Upper lobe of left lung (tissue), 6 donors: Measurements from ENCODE around the gene HEXIM2. TPM values are rescaled to one million over a fixed set of nuclear protein-coding genes. Genes with fewer than 3 reads are reported as not detected.
"Not testable (repeated sequence)": the region's sequence is repeated elsewhere in the genome, so short reads cannot be mapped to it uniquely, and the experiment has no call there.

Experiments used
- ATAC-seq, 2 donors: fragments of 200-7000 bp; cut with Tn5 transposase; one replicate each; pipeline ENCODE4 v1.9.1; 2022; ENCODE audit warnings: mild to moderate bottlenecking in 2 of 2, moderate library complexity in 2 of 2; ENCODE audit not compliant: low FRiP score in 2 of 2
- DNase-seq, 2 donors: peaks; one replicate each; pipeline ENCODE4 v3.0.0-alpha.2; 2019 to 2020
- H3K27ac ChIP-seq, 4 donors: fragments of 200-600 bp; sonication (generic); one replicate each; pipeline ENCODE4 v1.5.1; 2016 to 2019
- H3K27me3 ChIP-seq, 4 donors: fragments of 200-600 bp; sonication (generic); one replicate each; pipeline ENCODE4 v1.5.1; 2017 to 2019
- H3K36me3 ChIP-seq, 4 donors: fragments of 200-600 bp; sonication (generic); one replicate each; pipeline ENCODE4 v1.5.1; 2016 to 2019
- H3K4me1 ChIP-seq, 4 donors: fragments of 200-600 bp; sonication (generic); one replicate each; pipeline ENCODE4 v1.5.1; 2018 to 2019
- H3K4me3 ChIP-seq, 4 donors: fragments of 200-600 bp; sonication (generic); one replicate each; pipeline ENCODE4 v1.5.1; 2017 to 2019; ENCODE audit warnings: mild to moderate bottlenecking in 2 of 4, moderate library complexity in 1 of 4
- H3K9me3 ChIP-seq, 4 donors: fragments of 200-600 bp; sonication (generic); one replicate each; pipeline ENCODE4 v1.5.1; 2018 to 2019
- EP300 ChIP-seq, 4 donors: sonication (generic); formaldehyde crosslinking; IDR thresholded peaks; one replicate each; pipeline ENCODE4 v1.5.1; 2017; ENCODE audit warnings: antibody characterized with exemption in 4 of 4, control low read depth in 2 of 4
- POLR2A ChIP-seq, 4 donors: fragments of 450-650 bp; IDR thresholded peaks; one replicate each; pipeline ENCODE4 v1.5.1; 2016 to 2017; ENCODE audit warnings: antibody characterized with exemption in 4 of 4, mild to moderate bottlenecking in 2 of 4
- POLR2AphosphoS5 ChIP-seq, 2 donors: sonication (generic); formaldehyde crosslinking; IDR thresholded peaks; one replicate each; pipeline ENCODE4 v1.5.1; 2017; ENCODE audit warnings: antibody characterized with exemption in 2 of 2
- WGBS, 2 donors: methylation state at CpG; one replicate each; pipeline ENCODE4 v1.1.5; 2017 to 2018; 5-methylcytosine and 5-hydroxymethylcytosine counted together
- small RNA-seq, 4 donors: library from RNA; depleted of rRNA; stranded (forward); fragments of <200 nt; gene quantifications; one replicate each; pipeline ENCODE3, GENCODE V24; 2016
- total RNA-seq, 6 donors: library from RNA; depleted of rRNA in 4 of 6; stranded (reverse); fragments of >200 nt in 4 of 6; gene quantifications; one replicate each; pipeline versions ENCODE4 v1.1.0 to v1.2.1, GENCODE V29; 2016 to 2021
- TF ChIP-seq, protein P1 (sequence below), 6 experiments: fragments of 450-650 bp in 4 of 6; fragments of 200-600 bp in 2 of 6; sonication (generic) in 2 of 6; IDR thresholded peaks; one replicate each; pipeline ENCODE4 v1.5.1; 2016 to 2019; ENCODE audit warnings: antibody characterized with exemption in 6 of 6
- donor health status: DM: no; HTN: no; CAD: no; lungs with moderate emphysema.
- donor health status: DM: no; HTN: yes; CAD: no; lungs with severe emphysema.

The HEXIM2 gene
- total RNA-seq, 6 donors from 2014 or later: 4.1 to 14.7 (median 9.3) TPM

DNA sequence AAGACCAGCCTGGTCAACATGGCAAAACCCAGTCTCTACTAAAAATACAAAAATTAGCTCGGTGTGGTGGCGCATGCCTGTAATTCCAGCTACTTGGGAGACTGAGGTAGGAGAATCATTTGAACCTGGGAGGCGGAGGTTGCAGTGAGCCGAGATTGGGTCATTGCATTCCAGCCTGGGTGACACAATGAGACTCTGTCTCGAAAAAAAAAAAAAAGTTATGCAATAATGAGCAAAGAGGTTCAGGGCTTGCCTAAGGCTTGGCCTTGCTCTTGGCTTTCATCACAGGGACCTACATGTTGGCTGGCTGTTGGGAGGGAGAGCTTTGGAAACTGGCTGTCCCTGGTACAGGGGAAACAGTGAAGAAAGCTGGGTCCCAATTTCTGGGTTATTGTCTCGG lies 40.2 kb downstream of the HEXIM2 start:
- TF ChIP-seq POLR2AphosphoS5 (IDR thresholded peaks at IDR 0.05) (peak; percentile 33 to 54), EP300 (IDR thresholded peaks at IDR 0.05) (peak in 1 of 4 donors; percentile 14)
- ATAC-seq (peak; percentile 38 to 71), DNase-seq (peak in 1 of 2 donors; percentile 67)
- H3K27me3 ChIP-seq, H3K27ac ChIP-seq, H3K9me3 ChIP-seq, H3K36me3 ChIP-seq, H3K4me3 ChIP-seq: not testable (repeated sequence)
- H3K4me1 ChIP-seq: peaks cover 8 to 16% (median 11%) of the 10 kb centered on the region in 4 donors
- WGBS, 2 donors: 59 to 77% methylated on average over 6 of the region's 6 CpGs

DNA sequence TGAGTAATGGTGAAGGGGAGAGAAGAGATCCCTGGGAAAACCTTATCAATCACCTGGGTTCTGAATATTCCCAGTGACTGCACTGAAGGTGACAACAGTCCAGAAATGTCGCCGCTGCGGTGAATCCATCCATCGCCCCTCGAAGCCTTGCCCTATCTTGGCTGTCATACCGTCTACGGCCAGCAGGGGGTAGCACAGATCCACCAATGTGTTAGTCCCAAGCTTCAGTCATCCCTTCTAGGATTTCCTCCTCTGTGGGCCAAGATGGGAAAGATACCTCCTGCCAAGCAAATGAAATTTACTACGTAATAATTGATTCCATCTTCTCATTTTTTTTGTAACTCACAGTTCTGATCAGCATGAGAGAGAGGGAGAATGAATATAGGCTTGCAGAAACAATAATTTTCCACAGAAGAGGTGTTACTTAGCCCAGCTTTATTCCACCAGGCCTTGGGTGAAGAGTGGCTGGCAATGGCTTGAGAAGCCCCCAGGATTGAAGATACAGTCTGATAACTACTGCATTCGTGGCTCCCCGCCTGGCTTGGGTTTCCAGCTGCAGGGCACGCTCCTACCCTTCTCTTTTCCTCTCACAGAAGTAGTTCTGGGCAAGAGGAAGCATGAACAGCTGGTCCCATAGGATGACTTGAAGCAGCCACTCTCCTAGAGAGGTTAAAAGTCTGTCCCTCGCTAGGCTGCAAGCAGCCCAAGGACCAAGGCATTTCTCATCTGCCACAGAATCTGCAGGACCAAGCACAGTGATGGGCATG lies 57.4 kb downstream of the HEXIM2 start:
- peaks cover 0 to 6% (median 0%) of the 10 kb centered on the region in 4 donors for H3K27me3 ChIP-seq
- TF ChIP-seq, protein P1, sequence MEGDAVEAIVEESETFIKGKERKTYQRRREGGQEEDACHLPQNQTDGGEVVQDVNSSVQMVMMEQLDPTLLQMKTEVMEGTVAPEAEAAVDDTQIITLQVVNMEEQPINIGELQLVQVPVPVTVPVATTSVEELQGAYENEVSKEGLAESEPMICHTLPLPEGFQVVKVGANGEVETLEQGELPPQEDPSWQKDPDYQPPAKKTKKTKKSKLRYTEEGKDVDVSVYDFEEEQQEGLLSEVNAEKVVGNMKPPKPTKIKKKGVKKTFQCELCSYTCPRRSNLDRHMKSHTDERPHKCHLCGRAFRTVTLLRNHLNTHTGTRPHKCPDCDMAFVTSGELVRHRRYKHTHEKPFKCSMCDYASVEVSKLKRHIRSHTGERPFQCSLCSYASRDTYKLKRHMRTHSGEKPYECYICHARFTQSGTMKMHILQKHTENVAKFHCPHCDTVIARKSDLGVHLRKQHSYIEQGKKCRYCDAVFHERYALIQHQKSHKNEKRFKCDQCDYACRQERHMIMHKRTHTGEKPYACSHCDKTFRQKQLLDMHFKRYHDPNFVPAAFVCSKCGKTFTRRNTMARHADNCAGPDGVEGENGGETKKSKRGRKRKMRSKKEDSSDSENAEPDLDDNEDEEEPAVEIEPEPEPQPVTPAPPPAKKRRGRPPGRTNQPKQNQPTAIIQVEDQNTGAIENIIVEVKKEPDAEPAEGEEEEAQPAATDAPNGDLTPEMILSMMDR (IDR thresholded peaks at IDR 0.05): peak; percentile 94 to 99 (median 96)
- TF ChIP-seq POLR2AphosphoS5 (IDR thresholded peaks at IDR 0.05) (no peak), POLR2A (IDR thresholded peaks at IDR 0.05) (no peak), EP300 (IDR thresholded peaks at IDR 0.05) (no peak)
- no peak overlapping the region for H3K4me3 ChIP-seq
- H3K36me3 ChIP-seq: no peaks in the 10 kb centered on the region
- H3K9me3 ChIP-seq: no peaks in the 10 kb centered on the region
- DNase-seq (peak in 1 of 2 donors; percentile 79), ATAC-seq (peak; percentile 88 to 92)
- H3K27ac ChIP-seq: no peak overlapping the region
- H3K4me1 ChIP-seq: peaks cover 4 to 31% (median 10%) of the 10 kb centered on the region in 4 donors
- WGBS, 2 donors: 14 to 18% methylated on average over 9 to 12 of the region's 12 CpGs

Small RNA genes within 50 kb of the gene (small RNA-seq; reads per million reads assigned to genes)
- gene MIR6784: 0 to 0.07 (median 0) reads per million in 4 donors

Other genes starting within 250 kb of the HEXIM2 start
- not detected for gene GFAP, start 246.4 kb upstream of the HEXIM2 start, total RNA-seq
- 1 to 10 TPM in 4 of 6 donors, under 1 TPM in 2; 0.49 to 2.9 (median 1.3) TPM for gene KIF18B, start 214.1 kb upstream of the HEXIM2 start, total RNA-seq
- under 1 TPM in 1 of 6 donors, not detected in 5; 0.44 TPM for gene C1QL1, start 193.6 kb upstream of the HEXIM2 start, total RNA-seq
- 10 to 100 TPM; 16.0 to 29.3 (median 22.2) TPM for gene DCAKD, start 110.2 kb upstream of the HEXIM2 start, total RNA-seq
- 100 to 1,000 TPM in 3 of 6 donors, 10 to 100 TPM in 3; 55.1 to 132 (median 92.3) TPM for gene NMT1, start 100.6 kb upstream of the HEXIM2 start, total RNA-seq
- gene PLCD3, start 29.4 kb upstream of the HEXIM2 start, total RNA-seq: 10 to 100 TPM; 24.2 to 65.6 (median 50.6) TPM
- 10 to 100 TPM in 5 of 6 donors, 1 to 10 TPM in 1; 9.7 to 68.1 (median 23.4) TPM for gene ACBD4, start 26.2 kb upstream of the HEXIM2 start, total RNA-seq
- gene HEXIM1, start 13.4 kb upstream of the HEXIM2 start, total RNA-seq: 10 to 100 TPM; 19.9 to 43.8 (median 32.3) TPM
- gene FMNL1, start 60.0 kb downstream of the HEXIM2 start, total RNA-seq: 100 to 1,000 TPM in 3 of 6 donors, 10 to 100 TPM in 3; 42.9 to 119 (median 98.3) TPM
- gene SPATA32, start 100.2 kb downstream of the HEXIM2 start, total RNA-seq: under 1 TPM in 1 of 6 donors, not detected in 5; 0.20 TPM
- 10 to 100 TPM; 11.4 to 17.8 (median 13.5) TPM for gene MAP3K14, start 155.1 kb downstream of the HEXIM2 start, total RNA-seq